CD8-positive, alpha-beta memory T cell (primary cell): ENCODE measurements around the gene S100A6. TPM values are rescaled to one million over a fixed set of nuclear protein-coding genes. Genes with fewer than 3 reads are reported as not detected.
A peak's percentile ranks its signal among the peaks of the same experiment; 100 is the strongest.
"Not testable (repeated sequence)": the region's sequence is repeated elsewhere in the genome, so short reads cannot be mapped to it uniquely, and the experiment has no call there.

Source experiments
- CTCF ChIA-PET: fragments of 350-600 bp; sonication (Branson Sonifier 250); formaldehyde crosslinking; loops from one replicate; lab custom pipeline; 2021; ENCODE audit warnings: antibody characterized with exemption; lab: Charles Lee
- POLR2A ChIA-PET: fragments of 350-600 bp; sonication (Branson Sonifier 250); formaldehyde crosslinking; loops from one replicate; lab custom pipeline; 2021; ENCODE audit warnings: antibody characterized with exemption; lab: Charles Lee
- DNase-seq, 5 donors: peaks; one replicate each; pipeline versions ENCODE4 v3.0.0 to v3.0.0-alpha.2; 2020 to 2022; ENCODE audit warnings: mixed read lengths in 1 of 5
- H3K27ac ChIP-seq: one replicate; pipeline ENCODE4 v1.7.0; 2013; ENCODE audit warnings: low read depth, mild to moderate bottlenecking, low read length, moderate library complexity
- H3K27me3 ChIP-seq: 2 replicates; pipeline ENCODE4 v1.7.0; 2013; ENCODE audit warnings: low read length, mild to moderate bottlenecking; ENCODE audit not compliant: insufficient read depth, poor library complexity, severe bottlenecking
- H3K36me3 ChIP-seq: 2 replicates; pipeline ENCODE4 v1.7.0; 2013; ENCODE audit warnings: mild to moderate bottlenecking, low read length, moderate library complexity; ENCODE audit not compliant: insufficient read depth
- H3K4me1 ChIP-seq: 2 replicates; pipeline ENCODE4 v1.7.0; 2013; ENCODE audit warnings: mild to moderate bottlenecking, low read length, moderate library complexity; ENCODE audit not compliant: insufficient read depth
- H3K4me3 ChIP-seq: 2 replicates; pipeline ENCODE4 v1.7.0; 2013; ENCODE audit warnings: mild to moderate bottlenecking, low read length
- H3K9me3 ChIP-seq: 2 replicates; pipeline ENCODE4 v1.7.0; 2013; ENCODE audit warnings: mild to moderate bottlenecking, low read length
- H3K27ac Mint-ChIP-seq, 8 donors: one replicate each; pipeline ENCODE4 v1.8.0; 2020 to 2021; ENCODE audit warnings: mixed read lengths in 8 of 8, mild to moderate bottlenecking in 6 of 8, inconsistent platforms in 3 of 8, moderate library complexity in 3 of 8
- H3K27me3 Mint-ChIP-seq, 2 donors: one replicate each; pipeline ENCODE4 v1.8.0; 2020 to 2021; ENCODE audit warnings: mixed read lengths in 2 of 2, mild to moderate bottlenecking in 1 of 2, moderate library complexity in 1 of 2
- H3K36me3 Mint-ChIP-seq, 3 donors: one replicate each; pipeline ENCODE4 v1.8.0; 2020 to 2021; ENCODE audit warnings: mixed read lengths in 3 of 3, inconsistent platforms in 1 of 3, mild to moderate bottlenecking in 1 of 3
- H3K4me1 Mint-ChIP-seq, 3 donors: one replicate each; pipeline ENCODE4 v1.8.0; 2020 to 2021; ENCODE audit warnings: mixed read lengths in 3 of 3, inconsistent platforms in 1 of 3, mild to moderate bottlenecking in 1 of 3
- H3K4me3 Mint-ChIP-seq, 7 donors: one replicate each; pipeline ENCODE4 v1.8.0; 2020 to 2021; ENCODE audit warnings: mixed read lengths in 7 of 7, mild to moderate bottlenecking in 6 of 7, moderate library complexity in 4 of 7, inconsistent platforms in 2 of 7
- H3K9me3 Mint-ChIP-seq, 5 donors: one replicate each; pipeline ENCODE4 v1.8.0; 2020 to 2022; ENCODE audit warnings: mixed read lengths in 5 of 5, mild to moderate bottlenecking in 3 of 5, moderate library complexity in 2 of 5, inconsistent platforms in 1 of 5
- polyA plus RNA-seq: library from polyadenylated mRNA; unstranded; fragments of 300-500 nt; fragmentation: Illumina TruSeq; gene quantifications from one replicate; pipeline ENCODE4 v1.2.3, GENCODE V29; 2021
- total RNA-seq, 2 experiments: library from RNA; stranded (reverse); gene quantifications; one replicate each; pipeline ENCODE4 v1.2.3, GENCODE V29; 2021

Gene S100A6
- total and polyA plus RNA-seq, 3 experiments from 2014 or later: 244 to 892 (median 254) TPM

- H3K27me3 ChIP-seq, H3K4me3 Mint-ChIP-seq, H3K27ac Mint-ChIP-seq, H3K36me3 ChIP-seq, H3K9me3 Mint-ChIP-seq, DNase-seq, H3K27me3 Mint-ChIP-seq, H3K4me1 ChIP-seq, H3K4me1 Mint-ChIP-seq, H3K9me3 ChIP-seq, H3K36me3 Mint-ChIP-seq, H3K4me3 ChIP-seq, H3K27ac ChIP-seq: not testable (repeated sequence)
- ChIA-PET POLR2A (interaction anchor here (1.1 kb wide), 1 partner anchor 10 kb away, joined by 3 read pairs; no protein-coding TSS in a partner anchor), CTCF (interaction anchor here (1.0 to 4.2 kb wide), 5 partner anchors 11 to 50 kb away, joined by 3 to 31 read pairs (median 7); no protein-coding TSS in a partner anchor)
Observed at GRCh38 chr1:153521808-153522207, 14.0 kb downstream of the S100A6 start.

DNA sequence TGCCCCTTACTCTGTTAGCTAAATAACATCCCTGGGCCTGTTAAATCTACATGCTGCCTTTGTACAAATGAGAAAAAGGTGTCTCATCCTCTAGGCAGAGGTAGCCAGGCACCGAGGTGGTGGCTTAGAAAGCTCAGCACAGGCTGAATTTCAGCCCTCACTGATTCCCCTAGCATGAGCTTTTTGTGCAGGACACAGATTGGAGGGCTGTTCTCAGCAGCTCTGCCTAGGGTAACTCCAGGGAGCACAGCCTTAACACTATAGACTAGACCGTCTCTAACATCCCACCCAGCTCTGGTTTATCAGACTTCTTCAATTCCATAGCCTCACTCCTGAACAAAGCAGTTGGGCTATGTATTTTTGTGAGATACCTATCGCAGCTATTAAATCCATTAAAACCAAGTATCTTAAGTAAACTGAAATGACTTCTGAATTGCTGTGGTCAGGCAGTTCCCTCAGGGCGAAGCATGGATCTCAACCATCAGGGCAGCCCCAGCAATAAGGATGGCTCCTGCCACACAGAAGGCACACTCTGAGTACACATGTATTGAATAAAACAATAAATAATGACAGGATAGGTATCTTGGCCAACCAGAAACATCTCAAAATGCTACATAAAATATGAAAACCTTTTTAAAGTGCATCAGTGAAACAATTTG lies 14.8 kb downstream of the S100A6 start:
- no peaks in the 10 kb centered on the region for H3K9me3 Mint-ChIP-seq
- CTCF ChIA-PET: interaction anchor here (1.0 to 4.2 kb wide), 8 partner anchors 11 to 51 kb away, joined by 3 to 31 read pairs (median 3); no protein-coding TSS in a partner anchor
- H3K27me3 ChIP-seq: no peaks in the 10 kb centered on the region
- peaks cover 0 to 4% of the 10 kb centered on the region in 2 donors for H3K27me3 Mint-ChIP-seq
- no peaks in the 10 kb centered on the region for H3K36me3 ChIP-seq
- H3K4me3 ChIP-seq: no peak overlapping the region
- no peak for DNase-seq
- no peak overlapping the region for H3K27ac ChIP-seq
- H3K9me3 ChIP-seq: no peaks in the 10 kb centered on the region
- peaks cover 5 to 7% (median 7%) of the 10 kb centered on the region in 3 donors for H3K4me1 Mint-ChIP-seq
- no peaks in the 10 kb centered on the region for H3K4me1 ChIP-seq
- peaks cover 0 to 2% (median 0%) of the 10 kb centered on the region in 3 donors for H3K36me3 Mint-ChIP-seq
- H3K27ac Mint-ChIP-seq: peak overlapping the region in 1 of 8 donors; percentile 55
- no peak overlapping the region for H3K4me3 Mint-ChIP-seq
- POLR2A ChIA-PET: interaction anchor here (1.0 to 1.5 kb wide), 3 partner anchors 11 to 24 kb away, joined by 3 read pairs; no protein-coding TSS in a partner anchor

DNA sequence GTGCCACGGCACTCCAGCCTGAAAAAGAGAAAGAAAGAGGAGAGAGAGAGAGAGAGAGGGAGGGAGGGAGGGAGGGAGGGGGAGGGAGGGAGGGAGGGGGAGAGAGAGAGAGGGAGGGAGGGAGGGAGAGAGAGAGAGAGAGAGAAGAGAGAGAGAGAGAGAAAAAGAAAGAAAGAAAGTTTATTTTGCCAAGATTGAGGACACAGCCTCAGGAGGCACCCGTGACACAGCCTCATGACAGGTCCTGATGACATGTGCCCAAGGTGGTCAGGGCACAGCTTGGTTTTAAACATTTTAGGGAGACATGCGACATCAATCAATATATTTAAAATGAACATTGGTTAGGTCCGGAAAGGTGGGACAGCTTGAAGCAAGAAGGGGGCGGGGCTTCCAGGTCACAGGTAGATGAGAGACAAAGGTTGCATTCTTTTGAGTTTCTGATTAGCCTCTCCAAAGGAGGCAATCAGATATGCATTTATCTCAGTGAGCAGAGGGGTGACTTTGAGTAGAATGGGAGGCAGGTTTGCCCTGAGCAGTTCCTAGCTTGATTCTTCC lies 15.6 kb downstream of the S100A6 start:
- DNase-seq, H3K4me3 Mint-ChIP-seq, H3K27me3 Mint-ChIP-seq, H3K36me3 ChIP-seq, H3K27ac ChIP-seq, H3K4me3 ChIP-seq, H3K36me3 Mint-ChIP-seq, H3K9me3 Mint-ChIP-seq, H3K4me1 ChIP-seq, H3K4me1 Mint-ChIP-seq, H3K27me3 ChIP-seq, H3K9me3 ChIP-seq: not testable (repeated sequence)
- H3K27ac Mint-ChIP-seq: peak overlapping the region in 1 of 8 donors; percentile 18
- ChIA-PET POLR2A (interaction anchor here (1.0 to 1.5 kb wide), 2 partner anchors 12 to 25 kb away, joined by 3 read pairs; no protein-coding TSS in a partner anchor), CTCF (interaction anchor here (1.2 to 4.2 kb wide), 6 partner anchors 10 to 48 kb away, joined by 3 to 31 read pairs (median 5); no protein-coding TSS in a partner anchor)

- H3K9me3 ChIP-seq: no peaks in the 10 kb centered on the region
- no peaks in the 10 kb centered on the region for H3K9me3 Mint-ChIP-seq
- H3K36me3 Mint-ChIP-seq: peaks cover 0 to 2% (median 0%) of the 10 kb centered on the region in 3 donors
- peaks cover 0 to 4% of the 10 kb centered on the region in 2 donors for H3K27me3 Mint-ChIP-seq
- H3K27ac Mint-ChIP-seq: no peak overlapping the region
- DNase-seq: no peak
- POLR2A ChIA-PET: no interaction called here
- H3K4me3 Mint-ChIP-seq: no peak overlapping the region
- no peaks in the 10 kb centered on the region for H3K4me1 ChIP-seq
- H3K27ac ChIP-seq: no peak overlapping the region
- CTCF ChIA-PET: interaction anchor here (3.8 to 4.2 kb wide), 2 partner anchors 9 to 14 kb away, joined by 27 to 31 read pairs; no protein-coding TSS in a partner anchor
- no peaks in the 10 kb centered on the region for H3K27me3 ChIP-seq
- no peaks in the 10 kb centered on the region for H3K36me3 ChIP-seq
- H3K4me1 Mint-ChIP-seq: peaks cover 5 to 7% (median 7%) of the 10 kb centered on the region in 3 donors
- H3K4me3 ChIP-seq: no peak overlapping the region
Observed at GRCh38 chr1:153519242-153519641, 16.5 kb downstream of the S100A6 start.

- Histone ChIP-seq H3K9me3 (no peaks in the 10 kb centered on the region), H3K4me3 (no peak overlapping the region), H3K4me1 (peaks cover 2% of the 10 kb centered on the region), H3K36me3 (no peaks in the 10 kb centered on the region), H3K27ac (peak overlapping the region; percentile 22), H3K27me3 (no peaks in the 10 kb centered on the region)
- H3K4me1 Mint-ChIP-seq: peaks cover 7% of the 10 kb centered on the region in 3 donors
- H3K27me3 Mint-ChIP-seq: peaks cover 0 to 4% of the 10 kb centered on the region in 2 donors
- no peaks in the 10 kb centered on the region for H3K9me3 Mint-ChIP-seq
- POLR2A ChIA-PET: no interaction called here
- H3K27ac Mint-ChIP-seq: peak overlapping the region in 2 of 8 donors; percentile 51 to 83
- no peak for DNase-seq
- CTCF ChIA-PET: interaction anchor here (0.9 to 2.1 kb wide), 2 partner anchors 17 to 52 kb away, joined by 4 to 9 read pairs; no protein-coding TSS in a partner anchor
- no peaks in the 10 kb centered on the region for H3K36me3 Mint-ChIP-seq
- no peak overlapping the region for H3K4me3 Mint-ChIP-seq
Observed at GRCh38 chr1:153515504-153516394, 20.0 kb downstream of the S100A6 start.

DNA sequence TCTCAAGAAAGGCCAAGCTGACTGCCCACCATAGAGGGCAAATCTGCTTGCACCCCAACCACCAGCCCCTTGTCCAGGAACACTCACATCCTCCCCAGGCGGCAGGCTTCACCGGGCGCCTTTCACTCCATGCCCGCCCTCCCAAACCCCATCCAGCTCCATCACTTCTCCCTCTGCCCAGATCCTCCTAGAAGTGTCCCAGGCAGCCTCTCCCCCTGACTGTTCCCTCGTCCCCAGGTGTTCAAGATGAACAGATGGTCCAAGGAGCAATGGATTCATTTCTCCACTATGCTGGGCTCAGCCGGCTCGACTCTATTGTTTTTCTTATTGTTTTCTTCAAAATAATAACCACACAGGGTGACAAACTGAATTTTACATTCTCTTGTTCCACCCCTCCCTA lies 22.1 kb downstream of the S100A6 start:
- H3K27me3 ChIP-seq: no peaks in the 10 kb centered on the region
- no peak for DNase-seq
- H3K27ac Mint-ChIP-seq: no peak overlapping the region
- ChIA-PET CTCF (interaction anchor here (1.0 to 1.2 kb wide), 3 partner anchors 19 to 54 kb away, joined by 3 to 4 read pairs (median 4); no protein-coding TSS in a partner anchor), POLR2A (interaction anchor here (1.3 kb wide), 1 partner anchor 51 kb away, joined by 3 read pairs; no protein-coding TSS in a partner anchor)
- H3K36me3 ChIP-seq: no peaks in the 10 kb centered on the region
- H3K27ac ChIP-seq: no peak overlapping the region
- H3K9me3 Mint-ChIP-seq: no peaks in the 10 kb centered on the region
- H3K36me3 Mint-ChIP-seq: no peaks in the 10 kb centered on the region
- no peaks in the 10 kb centered on the region for H3K9me3 ChIP-seq
- peaks cover 3% of the 10 kb centered on the region for H3K4me1 ChIP-seq
- H3K4me1 Mint-ChIP-seq: peaks cover 7 to 8% (median 7%) of the 10 kb centered on the region in 3 donors
- H3K4me3 ChIP-seq: no peak overlapping the region
- H3K27me3 Mint-ChIP-seq: peaks cover 0 to 2% of the 10 kb centered on the region in 2 donors
- H3K4me3 Mint-ChIP-seq: no peak overlapping the region

DNA sequence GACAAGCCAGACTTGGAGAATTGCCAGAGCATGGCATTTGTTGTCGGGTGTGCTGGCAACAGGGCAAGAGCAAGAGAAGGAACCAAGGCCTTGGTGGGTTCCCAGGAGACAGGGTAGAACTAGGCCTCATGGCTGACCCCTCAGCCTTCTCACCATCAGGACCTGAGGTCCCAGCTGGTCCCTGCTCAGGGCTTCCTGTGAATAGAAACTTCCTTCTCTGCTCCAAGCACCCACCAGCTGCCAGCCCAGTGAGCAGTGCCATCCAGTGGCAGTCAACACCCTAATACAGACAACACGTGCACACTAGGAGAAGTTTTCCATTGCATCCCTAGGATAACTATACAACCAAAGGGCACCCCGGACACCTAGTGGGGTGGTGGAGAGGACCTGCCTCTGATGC lies 22.8 kb downstream of the S100A6 start:
- H3K4me1 Mint-ChIP-seq: peaks cover 7 to 8% (median 7%) of the 10 kb centered on the region in 3 donors
- H3K36me3 Mint-ChIP-seq: no peaks in the 10 kb centered on the region
- H3K9me3 Mint-ChIP-seq: no peaks in the 10 kb centered on the region
- no peaks in the 10 kb centered on the region for H3K27me3 Mint-ChIP-seq
- peaks cover 3% of the 10 kb centered on the region for H3K4me1 ChIP-seq
- H3K27ac ChIP-seq: no peak overlapping the region
- no peak overlapping the region for H3K4me3 Mint-ChIP-seq
- H3K9me3 ChIP-seq: no peaks in the 10 kb centered on the region
- no peaks in the 10 kb centered on the region for H3K27me3 ChIP-seq
- CTCF ChIA-PET: interaction anchor here (1.0 kb wide), 2 partner anchors 20 to 55 kb away, joined by 3 to 4 read pairs; no protein-coding TSS in a partner anchor
- POLR2A ChIA-PET: interaction anchor here (1.3 kb wide), 1 partner anchor 51 kb away, joined by 3 read pairs; no protein-coding TSS in a partner anchor
- H3K27ac Mint-ChIP-seq: peak overlapping the region in 1 of 8 donors; percentile 48
- H3K4me3 ChIP-seq: no peak overlapping the region
- DNase-seq: no peak
- H3K36me3 ChIP-seq: no peaks in the 10 kb centered on the region
